Activated T-cell treated with anti-CD3 and anti-CD28 coated beads, Interleukin-2, amount 50 U/mL, for 24 hours (primary cell): ENCODE results near the gene PADI2.

ENCODE experiments used
- DNase-seq: peaks from one replicate; pipeline ENCODE4 v3.0.0-alpha.2; 2020
- H3K27ac Mint-ChIP-seq: 2 replicates; pipeline ENCODE4 v1.8.0; 2020; ENCODE audit warnings: mild to moderate bottlenecking, mixed read lengths
- H3K27me3 Mint-ChIP-seq: 2 replicates; pipeline ENCODE4 v1.8.0; 2020; ENCODE audit warnings: mixed read lengths
- H3K36me3 Mint-ChIP-seq: 2 replicates; pipeline ENCODE4 v1.8.0; 2020; ENCODE audit warnings: low read depth, mixed read lengths
- H3K4me1 Mint-ChIP-seq: 2 replicates; pipeline ENCODE4 v1.8.0; 2020; ENCODE audit warnings: low read depth, mixed read lengths
- H3K4me3 Mint-ChIP-seq: 2 replicates; pipeline ENCODE4 v1.8.0; 2020; ENCODE audit warnings: mild to moderate bottlenecking, moderate library complexity, mixed read lengths
- H3K9me3 Mint-ChIP-seq: 2 replicates; pipeline ENCODE4 v1.8.0; 2020; ENCODE audit warnings: mixed read lengths

PADI2 gene

DNA sequence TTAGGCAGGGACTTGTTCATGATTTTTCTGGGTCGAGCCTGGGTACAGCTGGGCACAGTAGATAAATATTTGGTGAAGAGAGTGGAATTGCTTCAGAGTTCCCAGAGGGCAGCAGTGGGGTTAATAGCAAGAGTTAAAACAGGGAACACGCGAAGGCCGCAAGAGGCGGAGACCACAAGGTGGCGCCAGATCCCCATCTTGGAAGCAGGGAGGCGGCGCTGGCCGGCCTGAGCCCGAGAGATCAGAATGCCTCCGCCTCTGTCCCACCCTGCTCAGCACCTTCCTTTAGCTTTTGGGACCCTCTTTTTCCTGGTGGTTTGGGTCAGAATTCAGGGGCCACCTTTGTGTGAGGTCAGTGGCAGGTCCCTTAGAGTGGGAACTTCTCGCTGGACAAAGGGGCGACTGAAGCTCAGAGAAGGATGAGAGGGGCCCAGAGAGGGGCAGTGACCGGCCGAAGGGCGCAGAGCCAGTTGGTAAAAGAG is 6.5 kb upstream of the PADI2 start:
- Mint-ChIP-seq H3K36me3 (no peaks in the 10 kb centered on the region), H3K4me1 (peaks cover 4% of the 10 kb centered on the region), H3K27me3 (peaks cover 25% of the 10 kb centered on the region), H3K4me3 (no peak overlapping the region), H3K27ac (no peak overlapping the region), H3K9me3 (no peaks in the 10 kb centered on the region)
- DNase-seq = peak; percentile 91

GRCh38 chr1:17123196-17124045 is 4.2 kb upstream of the PADI2 start:
- H3K9me3 Mint-ChIP-seq = no peaks in the 10 kb centered on the region
- H3K4me1 Mint-ChIP-seq = peaks cover 10% of the 10 kb centered on the region
- peaks cover 43% of the 10 kb centered on the region for H3K27me3 Mint-ChIP-seq
- H3K36me3 Mint-ChIP-seq = no peaks in the 10 kb centered on the region
- no peak for DNase-seq
- no peak overlapping the region for H3K4me3 Mint-ChIP-seq
- H3K27ac Mint-ChIP-seq = no peak overlapping the region

DNA sequence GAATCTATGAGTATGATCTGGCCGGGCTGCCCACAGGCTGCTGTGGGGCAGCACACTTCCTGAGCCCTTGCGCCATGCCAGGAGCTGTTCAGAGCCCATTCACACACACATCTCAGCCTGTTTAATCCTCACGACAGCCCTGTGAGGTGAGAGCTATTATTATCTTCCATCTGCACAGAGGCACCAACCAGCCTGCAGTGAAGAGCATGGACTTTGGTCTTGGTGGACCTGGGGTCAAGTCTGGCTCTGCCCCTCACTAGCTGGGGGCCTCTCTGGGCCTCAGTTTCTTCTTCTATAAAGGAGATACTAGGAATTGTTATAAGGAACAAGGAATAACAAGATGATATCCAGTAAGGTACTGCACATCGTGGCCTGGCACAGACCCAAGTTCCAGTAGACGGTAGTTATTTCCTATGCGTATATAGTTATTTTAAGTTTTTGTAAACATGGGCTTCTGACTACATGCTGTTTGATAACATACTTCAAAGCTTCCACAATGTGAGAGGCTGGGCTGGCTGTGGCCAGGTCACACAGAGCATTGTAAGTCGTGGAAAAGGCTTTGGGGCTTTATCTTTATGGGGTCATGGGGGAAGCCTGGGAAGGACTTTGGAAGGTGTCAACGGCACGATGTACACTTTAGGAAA is 3.4 kb upstream of the PADI2 start:
- H3K4me3 Mint-ChIP-seq = no peak overlapping the region
- H3K27ac Mint-ChIP-seq = no peak overlapping the region
- peaks cover 11% of the 10 kb centered on the region for H3K4me1 Mint-ChIP-seq
- no peaks in the 10 kb centered on the region for H3K9me3 Mint-ChIP-seq
- no peaks in the 10 kb centered on the region for H3K36me3 Mint-ChIP-seq
- peaks cover 49% of the 10 kb centered on the region for H3K27me3 Mint-ChIP-seq
- DNase-seq = no peak

GRCh38 chr1:17121881-17122280 is 2.6 kb upstream of the PADI2 start:
- Mint-ChIP-seq H3K4me3 (no peak overlapping the region), H3K36me3 (no peaks in the 10 kb centered on the region), H3K27me3 (peaks cover 55% of the 10 kb centered on the region), H3K4me1 (peaks cover 11% of the 10 kb centered on the region), H3K9me3 (no peaks in the 10 kb centered on the region), H3K27ac (no peak overlapping the region)
- no peak for DNase-seq

DNA sequence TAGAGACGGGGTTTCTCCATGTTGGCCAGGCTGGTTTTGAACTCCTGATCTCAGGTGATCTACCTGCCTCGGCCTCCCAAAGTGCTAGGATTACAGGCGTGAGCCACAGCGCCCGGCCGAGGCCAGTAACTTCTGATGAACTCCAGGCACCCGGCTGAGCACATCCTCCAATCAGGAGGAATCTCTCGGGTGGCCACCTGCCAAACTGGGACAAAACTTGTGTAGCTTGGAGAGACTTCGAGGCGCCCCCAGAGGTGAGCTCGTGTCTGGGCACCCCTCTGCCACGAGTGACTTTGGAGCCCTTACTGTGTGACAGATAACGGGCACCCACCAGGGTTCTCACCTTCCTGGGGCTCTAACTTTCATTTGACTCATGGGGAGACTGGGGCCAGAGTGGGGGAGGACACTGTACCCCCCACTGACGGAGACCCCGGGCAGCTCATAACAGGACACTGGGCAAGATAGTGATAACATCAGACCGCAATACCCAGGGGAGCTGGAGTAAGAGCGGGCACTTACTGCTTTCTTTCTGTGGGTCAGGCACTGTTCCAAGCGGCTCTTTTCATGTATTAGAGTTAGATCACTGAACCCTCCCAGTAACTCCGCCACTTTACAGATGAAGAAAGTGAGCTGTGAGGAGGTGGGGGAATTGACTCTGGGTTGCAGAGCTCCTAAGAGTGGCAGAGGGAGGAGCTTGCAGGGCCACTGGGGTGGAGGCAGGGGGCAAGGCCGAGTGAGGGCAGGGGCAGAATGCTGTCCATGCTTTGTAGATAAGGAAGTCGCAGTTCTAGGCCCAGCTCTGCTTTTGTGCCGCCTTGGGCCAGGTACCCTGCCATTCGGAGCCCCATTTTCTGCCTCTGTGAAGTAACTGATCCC is 1.9 kb upstream of the PADI2 start:
- no peak for DNase-seq

GRCh38 chr1:17120481-17120877 is 1.2 kb upstream of the PADI2 start:
- Mint-ChIP-seq H3K4me1 (peaks cover 7% of the 10 kb centered on the region), H3K27me3 (peaks cover 61% of the 10 kb centered on the region), H3K27ac (no peak overlapping the region), H3K36me3 (no peaks in the 10 kb centered on the region), H3K9me3 (no peaks in the 10 kb centered on the region), H3K4me3 (no peak overlapping the region)
- DNase-seq = no peak

More for the DNA sequence above, 1.9 kb upstream of the PADI2 start:
- Mint-ChIP-seq H3K4me3 (no peak overlapping the region), H3K4me1 (peaks cover 11% of the 10 kb centered on the region), H3K36me3 (no peaks in the 10 kb centered on the region), H3K27me3 (peaks cover 61% of the 10 kb centered on the region), H3K9me3 (no peaks in the 10 kb centered on the region), H3K27ac (no peak overlapping the region)

DNA sequence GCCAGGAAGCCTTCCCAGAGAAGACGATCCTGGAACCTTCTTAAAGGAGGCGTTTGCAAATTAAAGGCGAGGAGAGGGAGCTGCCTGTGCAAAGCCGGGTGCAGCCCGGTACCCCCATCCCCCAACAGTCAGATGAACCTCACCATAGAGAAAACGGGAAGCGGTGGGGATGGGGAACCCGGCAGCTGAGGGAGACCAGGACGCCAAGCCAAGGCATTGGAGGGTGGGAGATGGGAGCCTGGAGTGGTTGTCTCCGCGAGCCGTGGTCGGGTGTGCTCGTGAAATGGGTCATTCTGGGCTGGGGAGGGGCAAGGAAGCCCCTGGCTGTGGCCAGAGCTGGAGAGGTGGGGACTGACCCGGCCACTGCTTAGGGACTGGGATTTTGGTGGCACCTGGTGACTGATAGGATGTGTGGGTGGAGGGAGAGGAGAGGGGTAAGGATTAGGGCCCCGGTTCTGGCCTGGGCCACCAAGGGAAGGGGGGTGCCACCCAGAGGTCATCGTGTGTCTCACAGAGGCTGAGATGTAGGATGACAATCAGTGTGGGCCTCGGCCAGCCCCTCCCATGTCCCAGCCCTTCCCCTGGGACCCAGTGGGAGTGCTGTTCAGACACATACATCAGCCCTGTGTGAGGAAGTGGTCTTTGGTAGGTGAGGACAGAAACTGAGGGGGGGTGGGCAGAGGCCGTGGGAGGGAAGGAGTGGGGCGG is 676 bp upstream of the PADI2 start:
- no peak for DNase-seq
- peaks cover 66% of the 10 kb centered on the region for H3K27me3 Mint-ChIP-seq
- H3K4me3 Mint-ChIP-seq = no peak overlapping the region
- no peaks in the 10 kb centered on the region for H3K36me3 Mint-ChIP-seq
- no peaks in the 10 kb centered on the region for H3K9me3 Mint-ChIP-seq
- H3K4me1 Mint-ChIP-seq = peaks cover 7% of the 10 kb centered on the region
- no peak overlapping the region for H3K27ac Mint-ChIP-seq

GRCh38 chr1:17118706-17119075 is 560 bp downstream of the PADI2 start:
- DNase-seq = peak; percentile 32
- Mint-ChIP-seq H3K36me3 (no peaks in the 10 kb centered on the region), H3K4me3 (peak overlapping the region; percentile 8), H3K27me3 (peaks cover 56% of the 10 kb centered on the region), H3K4me1 (peaks cover 7% of the 10 kb centered on the region), H3K27ac (no peak overlapping the region), H3K9me3 (no peaks in the 10 kb centered on the region)

DNA sequence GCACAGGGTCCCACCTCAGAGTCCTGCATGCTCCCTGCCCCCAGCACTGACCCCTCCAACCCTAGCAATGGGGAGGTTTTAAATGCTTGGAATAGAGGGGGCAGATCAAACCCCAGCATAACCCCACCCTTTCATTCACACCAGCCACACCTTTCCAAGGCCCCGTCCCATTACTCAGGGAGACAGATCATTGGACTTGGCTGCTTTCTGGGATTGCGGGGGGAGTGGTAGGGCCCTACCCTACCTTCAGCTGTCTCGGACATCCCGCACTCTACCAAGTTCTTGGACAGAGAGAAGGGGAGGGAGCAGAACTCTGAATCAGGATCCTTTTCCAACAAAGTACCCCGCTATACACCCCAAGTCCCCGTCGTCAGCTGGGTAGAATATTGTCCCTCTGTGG is 983 bp downstream of the PADI2 start:
- H3K27me3 Mint-ChIP-seq = peaks cover 52% of the 10 kb centered on the region
- peaks cover 7% of the 10 kb centered on the region for H3K4me1 Mint-ChIP-seq
- no peak overlapping the region for H3K4me3 Mint-ChIP-seq
- no peak overlapping the region for H3K27ac Mint-ChIP-seq
- no peaks in the 10 kb centered on the region for H3K36me3 Mint-ChIP-seq
- H3K9me3 Mint-ChIP-seq = no peaks in the 10 kb centered on the region
- DNase-seq = no peak

DNA sequence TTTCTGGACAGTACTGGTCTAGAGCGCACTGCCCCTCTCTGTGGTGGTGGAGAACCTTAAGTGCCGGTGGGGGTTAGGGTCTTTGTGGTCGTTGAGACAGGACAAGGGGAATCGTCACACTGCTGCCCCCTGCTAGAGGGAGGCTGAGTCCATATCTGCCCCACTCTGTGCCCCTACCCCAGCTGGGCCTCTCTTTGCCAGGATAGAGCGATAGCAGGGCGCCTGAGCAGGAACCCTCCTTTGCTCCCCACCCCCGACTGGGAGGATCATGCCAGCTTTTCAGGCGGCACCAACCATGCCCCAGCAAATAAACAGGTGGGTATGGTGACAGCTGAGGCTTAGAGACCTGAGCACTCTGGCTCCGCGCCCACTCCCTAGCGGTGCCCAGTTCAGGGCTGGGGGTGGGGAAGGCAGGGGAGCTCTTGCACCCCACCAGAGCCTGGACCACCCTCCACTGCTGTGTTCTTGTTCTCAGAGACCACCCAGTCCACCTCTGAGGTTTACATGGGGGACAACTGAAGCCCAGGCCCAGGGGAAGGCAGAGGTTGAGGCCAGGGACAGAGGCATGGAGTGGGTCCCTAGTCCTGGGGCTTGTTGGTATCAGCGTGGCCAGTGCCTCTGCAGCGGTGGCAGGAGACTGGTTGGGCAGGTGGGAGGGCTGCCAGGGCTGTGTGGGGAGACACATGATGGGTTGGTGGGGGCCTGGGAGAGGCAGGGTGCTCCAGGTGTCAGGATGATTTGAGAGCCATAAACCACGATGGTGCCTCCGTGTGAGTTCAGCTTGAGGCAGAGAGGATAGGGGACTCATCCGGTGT is 1.6 kb downstream of the PADI2 start:
- no peaks in the 10 kb centered on the region for H3K36me3 Mint-ChIP-seq
- no peak overlapping the region for H3K27ac Mint-ChIP-seq
- H3K4me3 Mint-ChIP-seq = no peak overlapping the region
- H3K9me3 Mint-ChIP-seq = no peaks in the 10 kb centered on the region
- peaks cover 51% of the 10 kb centered on the region for H3K27me3 Mint-ChIP-seq
- peaks cover 7% of the 10 kb centered on the region for H3K4me1 Mint-ChIP-seq
- DNase-seq = no peak

DNA sequence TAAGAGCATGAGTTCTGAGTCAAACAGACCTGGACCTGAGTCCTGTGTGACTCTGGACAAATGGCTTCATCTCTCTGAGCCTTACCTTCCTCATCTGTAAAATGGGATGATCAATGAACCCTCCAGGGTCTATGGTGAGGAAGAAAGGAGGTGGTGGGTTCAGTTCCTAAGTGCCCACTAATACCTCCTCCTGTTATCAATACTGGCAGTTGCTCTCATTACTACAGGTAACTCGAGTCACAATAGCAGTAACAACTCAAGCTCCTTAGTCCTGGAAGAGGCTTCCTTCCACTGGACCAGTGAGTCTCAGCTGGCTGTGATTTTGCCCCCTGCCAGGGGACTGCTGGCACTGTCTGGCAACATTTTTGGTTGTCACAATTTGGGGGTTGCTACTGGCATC is 2.6 kb downstream of the PADI2 start:
- no peaks in the 10 kb centered on the region for H3K9me3 Mint-ChIP-seq
- no peak overlapping the region for H3K4me3 Mint-ChIP-seq
- peaks cover 7% of the 10 kb centered on the region for H3K4me1 Mint-ChIP-seq
- peaks cover 51% of the 10 kb centered on the region for H3K27me3 Mint-ChIP-seq
- H3K36me3 Mint-ChIP-seq = no peaks in the 10 kb centered on the region
- H3K27ac Mint-ChIP-seq = no peak overlapping the region
- no peak for DNase-seq

DNA sequence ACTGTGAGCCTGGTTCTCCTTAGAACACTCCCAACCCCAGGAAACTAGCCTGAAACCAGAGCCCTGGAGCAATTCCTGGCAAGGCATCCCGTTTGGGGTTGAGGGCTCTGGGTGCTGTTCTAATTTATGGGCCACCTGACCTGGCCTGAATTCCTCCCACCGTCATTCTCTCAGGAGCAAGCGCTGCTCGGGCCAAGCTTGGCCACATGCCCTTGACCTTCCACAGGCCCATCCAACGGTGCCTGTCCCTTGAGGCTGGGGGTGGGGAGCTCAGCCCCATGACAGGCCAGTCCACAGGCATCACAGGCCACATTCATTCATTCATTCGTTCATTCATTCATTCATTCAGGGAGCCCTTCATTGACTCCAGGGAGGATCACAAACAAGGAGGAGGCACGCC is 5.3 kb downstream of the PADI2 start:
- no peak for DNase-seq
- Mint-ChIP-seq H3K36me3 (no peaks in the 10 kb centered on the region), H3K9me3 (no peaks in the 10 kb centered on the region), H3K27me3 (peaks cover 42% of the 10 kb centered on the region), H3K4me1 (peaks cover 6% of the 10 kb centered on the region), H3K4me3 (no peak overlapping the region), H3K27ac (no peak overlapping the region)

GRCh38 chr1:17112496-17113236 is 6.6 kb downstream of the PADI2 start:
- H3K4me3 Mint-ChIP-seq = no peak overlapping the region
- H3K4me1 Mint-ChIP-seq = no peaks in the 10 kb centered on the region
- no peak for DNase-seq
- no peak overlapping the region for H3K27ac Mint-ChIP-seq
- H3K9me3 Mint-ChIP-seq = no peaks in the 10 kb centered on the region
- H3K27me3 Mint-ChIP-seq = peaks cover 29% of the 10 kb centered on the region
- H3K36me3 Mint-ChIP-seq = no peaks in the 10 kb centered on the region
